Stimulated activated CD8-positive, alpha-beta memory T cell treated with anti-CD3 and anti-CD28 coated beads, Interleukin-12 subunit alpha, Interleukin-12 subunit beta, amount 100 ng/mL, for 4 hours (primary cell): Measurements from ENCODE around the gene IL12RB1.

ENCODE experiments used
- DNase-seq: peaks from one replicate; pipeline ENCODE4 v3.0.0-alpha.2; 2020; ENCODE audit warnings: low read depth

The IL12RB1 gene

GRCh38 chr19:18089726-18090125 lies 3.0 kb upstream of the IL12RB1 start:
- DNase-seq: no peak

DNA sequence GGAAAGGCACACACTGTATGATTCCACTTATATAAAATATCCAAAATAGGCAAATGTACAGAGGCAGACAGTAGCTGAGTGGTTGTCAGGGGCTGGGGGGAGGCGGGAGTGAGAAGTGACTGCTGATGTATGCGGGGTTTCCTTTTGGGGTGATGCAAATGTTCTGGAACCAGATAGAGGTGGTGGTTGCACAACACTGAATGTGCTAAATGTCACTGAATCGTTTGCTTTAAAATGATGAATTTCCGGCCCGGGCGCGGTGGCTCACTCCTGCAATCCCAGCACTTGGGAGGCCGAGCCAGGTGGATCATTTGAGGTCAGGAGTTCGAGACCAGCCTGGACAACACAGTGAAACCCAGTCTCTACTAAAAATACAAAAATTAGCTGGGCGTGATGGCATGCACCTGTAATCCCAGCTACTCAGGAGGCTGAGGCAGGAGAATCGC lies 2.4 kb upstream of the IL12RB1 start:
- peak; percentile 54 for DNase-seq

- DNase-seq: no peak
Observed at GRCh38 chr19:18085702-18086457, 854 bp downstream of the IL12RB1 start.

DNA sequence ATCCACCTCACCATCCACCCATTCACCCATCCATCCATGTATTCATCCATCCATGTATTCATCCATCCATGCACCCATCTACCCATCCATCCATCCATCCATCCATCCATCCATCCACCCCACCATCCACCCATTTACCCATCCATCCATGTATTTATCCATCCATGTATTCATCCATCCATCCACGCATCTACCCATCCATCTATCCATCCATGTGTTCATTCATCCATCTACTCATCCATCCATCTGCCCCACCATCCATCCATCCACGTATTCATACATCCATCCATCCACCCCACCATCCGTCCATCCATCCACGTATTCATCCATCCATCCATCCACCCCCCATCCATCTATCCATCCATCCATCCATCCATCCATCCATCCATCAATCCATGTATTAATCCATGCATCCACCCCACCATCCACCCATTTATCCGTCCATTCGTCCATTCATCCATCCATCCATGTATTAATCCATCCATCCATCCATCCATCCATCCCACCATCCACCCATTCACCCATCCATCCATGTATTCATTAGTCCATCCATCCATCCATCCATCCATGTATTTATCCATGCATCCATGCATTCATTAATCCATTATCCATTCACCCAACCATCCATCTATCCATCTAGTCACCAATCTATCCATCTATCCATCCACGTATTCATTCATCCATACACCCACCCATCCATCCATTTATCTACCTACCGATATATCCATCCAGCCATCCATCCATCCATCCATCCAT lies 2.6 kb downstream of the IL12RB1 start:
- no peak for DNase-seq

GRCh38 chr19:18074192-18074591 lies 12.5 kb downstream of the IL12RB1 start:
- no peak for DNase-seq

DNA sequence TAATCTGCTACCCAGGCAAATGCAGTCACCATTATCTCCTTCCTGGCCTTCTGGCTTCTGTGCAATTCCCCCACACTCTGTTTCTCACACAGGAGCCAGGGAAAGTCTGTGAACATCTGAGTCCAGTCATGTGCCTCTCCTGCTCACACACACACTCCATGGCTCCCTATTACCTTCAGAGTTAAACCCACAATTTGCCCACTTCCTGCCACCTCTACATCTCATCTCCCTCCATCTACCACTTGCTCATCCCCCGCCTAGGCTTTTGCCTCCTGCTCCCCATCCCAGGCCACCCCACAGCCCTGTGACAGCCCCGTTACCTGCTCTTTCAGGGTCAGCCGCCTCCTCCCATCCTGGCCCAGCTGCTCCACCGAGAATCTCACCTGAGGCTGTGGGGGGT lies 13.5 kb downstream of the IL12RB1 start:
- DNase-seq: no peak

GRCh38 chr19:18072335-18072734 lies 14.4 kb downstream of the IL12RB1 start:
- no peak for DNase-seq

DNA sequence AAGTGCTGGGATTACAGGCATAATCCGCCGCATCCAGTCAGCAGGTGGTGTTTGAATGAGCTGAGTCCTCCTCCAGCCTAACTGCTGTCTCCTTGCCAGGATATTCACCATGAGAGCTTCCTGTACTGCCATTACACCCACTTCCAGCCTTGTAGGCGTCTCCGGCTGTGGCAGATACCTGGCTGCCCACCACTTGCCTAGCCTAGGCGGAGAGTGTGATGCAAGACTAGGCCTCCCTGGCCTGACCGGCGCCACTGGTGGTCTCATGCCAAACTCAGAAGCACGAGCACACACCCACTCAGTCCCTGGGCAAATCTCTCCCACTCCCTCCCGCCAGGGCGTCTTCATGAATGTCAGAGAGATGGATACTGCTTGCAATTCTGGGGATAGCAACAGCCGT lies 16.6 kb downstream of the IL12RB1 start:
- DNase-seq: no peak

- no peak for DNase-seq
Observed at GRCh38 chr19:18069383-18069782, 17.4 kb downstream of the IL12RB1 start.

- no peak for DNase-seq
Observed at GRCh38 chr19:18068395-18068794, 18.3 kb downstream of the IL12RB1 start.

- DNase-seq: no peak
Observed at GRCh38 chr19:18065173-18065495, 21.6 kb downstream of the IL12RB1 start.

GRCh38 chr19:18063463-18063862 lies 23.3 kb downstream of the IL12RB1 start:
- DNase-seq: no peak

GRCh38 chr19:18062028-18062427 lies 24.7 kb downstream of the IL12RB1 start:
- no peak for DNase-seq

GRCh38 chr19:18060472-18060871 lies 26.3 kb downstream of the IL12RB1 start:
- no peak for DNase-seq

DNA sequence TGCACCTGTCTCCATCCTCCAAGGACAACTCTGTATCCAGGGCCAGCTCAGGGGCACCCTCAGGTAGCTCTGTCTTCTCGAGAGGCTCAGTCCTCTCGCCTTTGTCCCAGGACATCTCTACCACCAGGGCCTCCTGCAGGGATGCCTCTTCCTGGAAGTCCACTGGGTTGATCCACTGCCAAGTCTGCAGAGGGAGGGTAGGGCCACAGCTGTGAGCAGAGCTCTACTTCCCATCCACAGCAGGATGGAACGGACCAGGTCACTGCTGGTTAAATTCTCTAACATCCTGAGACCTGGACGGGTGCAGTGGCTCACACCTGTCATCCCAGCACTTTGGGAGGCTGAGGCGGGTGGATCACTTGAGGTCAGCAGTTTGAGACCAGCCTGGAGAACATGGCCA lies 26.8 kb downstream of the IL12RB1 start:
- no peak for DNase-seq

GRCh38 chr19:18059297-18059696 lies 27.4 kb downstream of the IL12RB1 start:
- no peak for DNase-seq

DNA sequence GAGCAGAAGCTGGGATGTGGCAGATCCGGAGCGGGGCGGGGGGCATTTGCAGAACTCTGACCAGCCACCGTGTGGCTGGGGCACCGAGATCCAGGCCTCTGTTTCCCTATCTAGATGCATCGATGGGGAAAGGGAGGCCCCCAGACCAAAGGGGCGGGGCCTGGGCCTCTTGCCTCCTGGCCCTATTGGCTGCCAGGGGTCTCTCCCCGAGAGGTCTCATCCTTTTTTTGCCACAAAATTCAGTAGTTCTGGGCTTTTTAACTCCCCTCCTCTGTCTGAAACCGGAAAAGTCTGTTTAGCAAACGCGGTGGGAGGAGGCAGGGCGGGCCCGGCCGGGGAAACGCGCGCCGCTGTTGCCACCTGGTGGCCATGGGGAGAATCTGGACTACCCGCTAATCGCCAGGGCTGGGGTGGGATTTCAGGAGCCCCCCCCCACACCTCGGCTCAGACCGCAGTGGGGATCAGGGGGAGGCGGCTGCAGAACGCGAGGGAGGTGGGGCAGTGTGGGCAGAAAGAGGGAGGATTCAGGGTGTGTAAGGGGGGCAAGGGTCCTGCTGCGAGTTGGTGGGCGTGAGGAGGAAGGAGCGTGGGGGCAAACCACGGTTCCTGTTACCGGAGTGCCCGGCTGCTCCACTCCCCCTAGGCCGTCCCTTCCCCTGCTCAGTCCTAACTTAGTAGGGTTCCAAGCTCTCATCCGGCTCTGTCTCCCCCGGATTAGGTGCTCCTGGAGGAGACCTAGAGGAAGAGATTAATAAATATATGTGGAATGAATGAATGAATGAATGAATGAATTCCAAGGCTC lies 28.3 kb downstream of the IL12RB1 start:
- peak; percentile 68 for DNase-seq

DNA sequence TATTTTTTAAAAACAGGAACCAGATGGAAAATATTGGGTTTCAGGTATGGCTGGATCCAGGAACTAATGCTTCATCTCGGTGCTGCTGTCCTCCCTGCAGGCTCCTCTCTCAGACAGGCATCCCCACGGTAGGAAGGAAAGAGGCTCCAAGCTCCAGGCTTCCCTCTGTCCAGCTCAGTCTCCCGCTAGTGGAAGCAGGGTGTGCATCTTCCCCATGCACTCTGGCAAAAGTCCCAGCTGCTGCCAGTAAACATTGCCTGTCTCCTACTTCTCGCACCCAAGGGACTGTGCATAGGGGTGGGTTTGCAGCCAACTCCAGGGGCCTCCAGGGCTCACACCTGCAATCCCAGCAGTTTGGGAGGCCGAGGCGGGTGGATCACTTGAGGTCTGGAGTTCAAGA lies 29.2 kb downstream of the IL12RB1 start:
- DNase-seq: no peak

DNA sequence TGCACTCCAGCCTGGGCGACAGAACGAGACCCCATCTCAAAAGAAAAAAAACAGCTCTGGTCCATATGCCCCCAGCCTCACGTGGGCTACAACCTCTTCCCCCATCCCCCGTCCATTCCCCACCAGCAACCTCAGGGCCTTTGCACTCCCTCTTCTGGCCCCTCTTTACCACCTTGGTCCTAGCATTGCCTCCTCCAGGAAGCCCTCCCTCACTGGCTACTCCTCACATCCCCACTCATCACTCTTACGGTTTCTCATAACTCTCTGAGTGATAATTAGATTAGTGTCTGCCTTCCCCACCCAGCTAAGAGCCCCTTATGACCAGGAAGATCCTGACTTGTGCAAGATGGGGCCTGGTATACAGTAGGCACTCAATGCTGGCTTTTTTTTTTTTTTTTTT lies 30.8 kb downstream of the IL12RB1 start:
- no peak for DNase-seq

GRCh38 chr19:18053576-18054219 lies 33.0 kb downstream of the IL12RB1 start:
- DNase-seq: no peak

GRCh38 chr19:18051887-18052286 lies 34.8 kb downstream of the IL12RB1 start:
- DNase-seq: no peak

DNA sequence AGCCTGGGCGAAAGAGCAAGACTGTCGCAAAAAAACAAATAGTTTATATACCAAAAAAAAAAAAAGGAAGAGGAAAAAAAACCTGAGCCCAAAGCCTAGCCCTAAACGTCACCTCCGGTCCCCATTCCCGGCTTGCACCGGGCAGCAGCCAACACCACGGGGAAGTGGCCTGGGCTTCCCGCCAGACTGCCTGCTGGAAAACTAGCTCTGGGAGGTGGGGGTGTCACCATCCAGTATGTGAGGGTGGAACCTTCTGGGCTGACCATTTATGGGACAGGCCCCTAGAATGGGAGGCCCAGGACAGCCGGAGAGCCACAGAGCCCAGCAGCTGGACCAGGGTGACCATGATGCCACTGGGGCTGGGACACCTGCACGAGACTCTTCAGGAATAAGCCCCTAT lies 37.3 kb downstream of the IL12RB1 start:
- no peak for DNase-seq
